H1 (cell line): ENCODE data around the gene CTCF. TPM values are rescaled to one million over a fixed set of nuclear protein-coding genes. Genes with fewer than 3 reads are reported as not detected.

ENCODE experiments used
- CBX8 ChIP-seq: fragments of 300-800, 300-1000 bp; sonication (generic); IDR thresholded peaks from 2 replicates; pipeline ENCODE4 v1.7.1; 2016; ENCODE audit warnings: low read depth, low read length, borderline replicate concordance
- CHD1 ChIP-seq: IDR thresholded peaks from 2 replicates; pipeline ENCODE4 v1.6.1; 2012; ENCODE audit warnings: low read depth, low read length, improper control_type of control experiment
- CHD7 ChIP-seq: fragments of 300-600 bp; sonication (generic); IDR thresholded peaks from 2 replicates; pipeline ENCODE4 v1.7.1; 2012; ENCODE audit warnings: low read length, moderate library complexity, mild to moderate bottlenecking, inconsistent platforms; ENCODE audit not compliant: insufficient replicate concordance
- CTCF ChIP-seq, 3 experiments: IDR thresholded peaks; 1 replicate in 2 of 3; 2 replicates in 1 of 3; pipeline versions ENCODE4 v1.5.1 to v1.6.1; 2011; ENCODE audit warnings: low read length in 3 of 3, mild to moderate bottlenecking in 3 of 3, inconsistent platforms in 2 of 3, low read depth in 1 of 3, moderate library complexity in 1 of 3; ENCODE audit not compliant: insufficient read depth in 1 of 3; ENCODE audit errors: control extremely low read depth in 1 of 3
- JUND ChIP-seq: IDR thresholded peaks from 2 replicates; pipeline ENCODE4 v1.6.1; 2011; ENCODE audit warnings: mild to moderate bottlenecking, improper control_type of control experiment, low read length
- MAFK ChIP-seq: IDR thresholded peaks from 2 replicates; pipeline ENCODE4 v1.6.1; 2012; ENCODE audit warnings: low read depth, mild to moderate bottlenecking, improper control_type of control experiment, low read length
- TAF7 ChIP-seq: optimal IDR thresholded peaks from 2 replicates; pipeline ENCODE3; 2011; ENCODE audit warnings: low read depth, mild to moderate bottlenecking, inconsistent platforms, low read length, moderate library complexity, borderline replicate concordance
- polyA plus RNA-seq, 7 experiments: library from polyadenylated mRNA; depleted of rRNA in 3 of 7; stranded (reverse) in 5 of 7; unstranded in 2 of 7; fragments of >200 nt in 5 of 7; fragments of 200-250 nt in 2 of 7; gene quantifications; 1 replicate in 5 of 7; 2 replicates in 1 of 7; 4 replicates in 1 of 7; pipeline versions ENCODE4 v1.2.1 to v1.2.3, GENCODE V29; 2011 to 2013; ENCODE audit warnings: missing spikeins in 2 of 7, mixed read lengths in 2 of 7
- total RNA-seq: library from RNA; stranded (reverse); fragmentation: NEBNext Ultra II Directional; extraction: Animal tissue kit (Norgen Biotek cat#: 25700); gene quantifications from 2 replicates; pipeline ENCODE4 v1.2.1, GENCODE V29; 2021

The CTCF gene
- total and polyA plus RNA-seq, 2 of the 8 experiments (the other 6 are each of a cell fraction or from before 2014, with no cell fraction given) = 32.4 to 66.0 TPM

GRCh38 chr16:67521095-67521804 lies 41.1 kb upstream of the CTCF start (continued):
- TF ChIP-seq JUND (peak; percentile 69; the same call in 1 of the 2 replicates), MAFK (no peak; the same call in 1 of the 2 replicates), CHD1 (no peak), TAF7 (peak; percentile 67), CHD7 (no peak), CTCF (IDR thresholded peaks at IDR 0.05; ENCODE audit: control extremely low read depth in 1 of 3, insufficient read depth in 1 of 3, low read depth in 1 of 3, low read length in 3 of 3) (peak; percentile 99 to 100 (median 99)), CBX8 (no peak)
